ENCODE data around the gene IL12RB2. TPM values are rescaled to one million over a fixed set of nuclear protein-coding genes. Genes with fewer than 3 reads are reported as not detected.

The IL12RB2 gene
- total RNA-seq, 6 experiments from 2014 or later: not detected

DNA sequence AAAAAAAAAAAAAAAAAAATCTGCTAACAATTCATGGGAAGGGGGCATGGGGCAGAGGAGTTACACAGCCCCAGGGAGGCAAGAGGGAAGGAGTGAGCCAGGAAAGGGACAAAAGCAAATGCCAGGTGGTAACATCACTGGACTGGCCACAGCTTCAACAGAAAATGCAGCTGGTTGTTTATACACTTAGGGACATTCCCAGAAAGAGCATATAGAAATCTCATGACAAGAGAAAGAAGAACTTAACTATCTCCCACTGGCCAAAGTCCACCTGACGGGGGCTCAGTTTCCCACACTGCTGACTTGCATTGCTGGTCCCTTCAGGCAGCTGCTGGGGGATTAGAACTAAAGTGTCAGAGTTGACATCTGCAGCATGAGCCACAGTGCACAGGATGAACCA lies 14.8 kb downstream of the IL12RB2 start:
- Mint-ChIP-seq H3K4me3 (no peak overlapping the region), H3K4me1 (ENCODE audit: low read depth) (no peaks in the 10 kb centered on the region), H3K27ac (no peak overlapping the region), H3K9me3 (no peaks in the 10 kb centered on the region), H3K36me3 (ENCODE audit: low read depth) (no peaks in the 10 kb centered on the region), H3K27me3 (ENCODE audit: insufficient read depth) (peaks cover 15% of the 10 kb centered on the region)
- DNase-seq: no peak
- TF ChIP-seq, protein P1, sequence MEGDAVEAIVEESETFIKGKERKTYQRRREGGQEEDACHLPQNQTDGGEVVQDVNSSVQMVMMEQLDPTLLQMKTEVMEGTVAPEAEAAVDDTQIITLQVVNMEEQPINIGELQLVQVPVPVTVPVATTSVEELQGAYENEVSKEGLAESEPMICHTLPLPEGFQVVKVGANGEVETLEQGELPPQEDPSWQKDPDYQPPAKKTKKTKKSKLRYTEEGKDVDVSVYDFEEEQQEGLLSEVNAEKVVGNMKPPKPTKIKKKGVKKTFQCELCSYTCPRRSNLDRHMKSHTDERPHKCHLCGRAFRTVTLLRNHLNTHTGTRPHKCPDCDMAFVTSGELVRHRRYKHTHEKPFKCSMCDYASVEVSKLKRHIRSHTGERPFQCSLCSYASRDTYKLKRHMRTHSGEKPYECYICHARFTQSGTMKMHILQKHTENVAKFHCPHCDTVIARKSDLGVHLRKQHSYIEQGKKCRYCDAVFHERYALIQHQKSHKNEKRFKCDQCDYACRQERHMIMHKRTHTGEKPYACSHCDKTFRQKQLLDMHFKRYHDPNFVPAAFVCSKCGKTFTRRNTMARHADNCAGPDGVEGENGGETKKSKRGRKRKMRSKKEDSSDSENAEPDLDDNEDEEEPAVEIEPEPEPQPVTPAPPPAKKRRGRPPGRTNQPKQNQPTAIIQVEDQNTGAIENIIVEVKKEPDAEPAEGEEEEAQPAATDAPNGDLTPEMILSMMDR (IDR thresholded peaks at IDR 0.05): no peak

DNA sequence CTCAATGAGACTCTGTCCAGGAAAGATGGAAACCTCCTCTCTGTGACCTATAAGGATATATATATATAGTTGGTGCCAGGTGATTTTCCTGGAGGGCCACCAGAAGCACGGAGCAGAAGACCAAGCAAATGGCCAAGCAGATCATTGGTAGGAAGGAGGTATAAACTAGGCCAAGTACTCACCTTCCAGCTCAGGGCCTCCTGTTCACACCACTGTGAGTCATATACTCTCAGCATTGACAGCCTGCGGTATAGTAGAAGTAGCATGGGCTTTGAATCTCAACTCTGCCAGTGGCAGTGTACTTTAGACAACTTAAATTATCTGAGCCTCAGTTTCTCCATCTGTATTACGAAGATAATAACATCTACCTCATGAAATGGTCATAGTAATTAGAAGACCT lies 15.4 kb downstream of the IL12RB2 start:
- TF ChIP-seq, protein P1 (IDR thresholded peaks at IDR 0.05): no peak
- Mint-ChIP-seq H3K9me3 (no peaks in the 10 kb centered on the region), H3K4me1 (ENCODE audit: low read depth) (no peaks in the 10 kb centered on the region), H3K36me3 (ENCODE audit: low read depth) (no peaks in the 10 kb centered on the region), H3K27ac (no peak overlapping the region), H3K4me3 (no peak overlapping the region), H3K27me3 (ENCODE audit: insufficient read depth) (peaks cover 15% of the 10 kb centered on the region)
- DNase-seq: no peak

DNA sequence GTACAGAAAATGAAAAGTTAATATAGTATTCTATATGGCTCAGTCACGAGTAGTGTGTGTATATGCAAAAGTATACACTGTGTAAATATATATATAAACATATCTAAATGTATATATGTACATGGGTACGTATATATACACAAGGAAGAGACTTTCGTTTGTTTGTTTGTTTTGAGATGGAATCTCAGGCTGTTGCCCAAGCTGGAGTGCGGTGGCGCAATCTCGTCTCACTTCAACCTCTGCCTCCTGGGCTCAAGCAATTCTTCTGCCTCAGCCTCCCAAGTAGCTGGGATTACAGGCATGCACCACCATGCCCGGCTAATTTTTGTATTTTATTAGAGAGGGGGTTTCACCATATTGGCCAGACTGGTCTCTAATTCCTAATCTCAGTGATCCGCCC lies 16.4 kb downstream of the IL12RB2 start:
- TF ChIP-seq, protein P1 (IDR thresholded peaks at IDR 0.05): no peak
- Mint-ChIP-seq H3K9me3 (no peaks in the 10 kb centered on the region), H3K4me1 (ENCODE audit: low read depth) (no peaks in the 10 kb centered on the region), H3K4me3 (no peak overlapping the region), H3K27me3 (ENCODE audit: insufficient read depth) (peaks cover 18% of the 10 kb centered on the region), H3K27ac (no peak overlapping the region), H3K36me3 (ENCODE audit: low read depth) (no peaks in the 10 kb centered on the region)
- DNase-seq: no peak

DNA sequence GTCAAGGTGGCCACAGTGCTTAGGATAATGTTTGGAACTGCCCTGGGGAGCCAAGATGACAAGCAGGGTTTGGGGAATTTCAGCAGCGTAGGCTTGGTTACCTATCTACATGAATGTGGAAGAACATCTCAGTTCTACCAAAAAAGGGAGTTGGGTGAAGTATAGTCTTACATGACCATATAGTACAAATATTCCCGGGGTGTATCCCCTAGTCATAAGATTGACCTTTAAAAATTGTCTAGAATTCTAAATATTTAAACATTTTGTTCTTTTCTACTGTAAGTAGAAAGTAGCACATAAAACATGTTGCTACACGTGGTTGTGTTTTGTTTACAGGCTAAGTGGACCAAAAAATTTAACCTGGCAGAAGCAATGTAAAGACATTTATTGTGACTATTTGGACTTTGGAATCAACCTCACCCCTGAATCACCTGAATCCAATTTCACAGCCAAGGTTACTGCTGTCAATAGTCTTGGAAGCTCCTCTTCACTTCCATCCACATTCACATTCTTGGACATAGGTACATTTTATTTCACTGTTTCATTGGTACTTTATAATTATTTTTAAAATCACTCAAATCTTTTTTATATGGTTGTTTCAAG lies 20.3 kb downstream of the IL12RB2 start:
- TF ChIP-seq, protein P1 (IDR thresholded peaks at IDR 0.05): no peak
- Mint-ChIP-seq H3K36me3 (ENCODE audit: low read depth) (no peaks in the 10 kb centered on the region), H3K27ac (no peak overlapping the region), H3K27me3 (ENCODE audit: insufficient read depth) (peaks cover 8% of the 10 kb centered on the region), H3K9me3 (no peaks in the 10 kb centered on the region), H3K4me1 (ENCODE audit: low read depth) (no peaks in the 10 kb centered on the region), H3K4me3 (no peak overlapping the region)
- DNase-seq: no peak

DNA sequence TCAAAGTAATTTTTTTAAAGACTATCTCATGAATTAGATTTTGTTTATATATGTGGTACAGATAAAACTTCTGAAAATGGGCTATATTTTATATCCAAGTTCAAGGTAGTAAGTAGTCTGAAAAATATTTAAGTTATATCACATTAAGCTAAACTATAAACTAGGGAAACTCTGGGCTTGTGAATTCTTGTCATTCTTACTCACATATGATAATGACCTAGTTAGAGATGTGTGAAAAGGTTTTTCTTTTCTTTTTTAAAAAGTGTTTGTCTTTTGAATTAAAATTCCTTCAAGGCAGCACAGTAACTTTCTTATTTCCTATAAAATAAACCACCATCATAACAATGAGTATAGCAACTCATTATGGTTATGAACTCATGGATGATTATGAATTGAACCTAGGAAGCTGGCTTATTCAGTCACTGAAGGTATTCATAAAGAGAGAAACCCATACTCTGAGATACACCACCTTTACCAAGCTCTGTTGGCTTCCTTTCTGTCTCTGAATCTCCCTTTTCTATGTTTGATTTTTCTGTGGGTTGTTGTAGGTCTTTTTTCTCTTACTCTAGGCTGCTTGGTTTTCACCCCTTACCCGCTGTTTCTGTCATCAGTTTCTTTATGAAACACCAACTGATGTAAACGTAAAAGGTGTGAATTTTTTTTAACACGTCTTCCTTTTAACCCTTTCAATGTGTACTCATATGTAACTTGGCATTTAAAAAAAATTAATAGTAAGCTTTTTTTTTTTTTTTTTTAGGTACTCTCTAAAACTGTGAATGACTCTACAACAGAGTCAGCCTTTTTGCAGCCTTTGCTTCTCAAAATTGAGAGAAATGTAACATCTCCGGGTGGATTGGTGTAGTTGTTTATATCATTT lies 25.2 kb downstream of the IL12RB2 start:
- no peaks in the 10 kb centered on the region for H3K36me3 Mint-ChIP-seq (ENCODE audit: low read depth)
- 0 out of 2 replicates have a peak, but pooled peaks cover 4% of the 10 kb centered on the region for H3K4me1 Mint-ChIP-seq (ENCODE audit: low read depth)
- no peaks in the 10 kb centered on the region for H3K9me3 Mint-ChIP-seq
- H3K4me3 Mint-ChIP-seq: no peak overlapping the region
- peaks cover 6% of the 10 kb centered on the region for H3K27me3 Mint-ChIP-seq (ENCODE audit: insufficient read depth)
- DNase-seq: no peak
- H3K27ac Mint-ChIP-seq: no peak overlapping the region
- TF ChIP-seq, protein P1 (IDR thresholded peaks at IDR 0.05): no peak

Data from HFFc6 (cell line).